Nephron (organoid): ENCODE data around the gene GPR32.
"Not testable (repeated sequence)": the region's sequence is repeated elsewhere in the genome, so short reads cannot be mapped to it uniquely, and the experiment has no call there.

Experiments used
- H3K27ac Mint-ChIP-seq, 3 experiments: 2 replicates each; pipeline ENCODE4 v1.8.0; 2020; ENCODE audit warnings: mixed read lengths in 3 of 3, mild to moderate bottlenecking in 2 of 3, moderate library complexity in 1 of 3
- H3K27me3 Mint-ChIP-seq: 2 replicates; pipeline ENCODE4 v1.8.0; 2021; ENCODE audit warnings: low read depth, mild to moderate bottlenecking, moderate library complexity, mixed read lengths
- H3K36me3 Mint-ChIP-seq: 2 replicates; pipeline ENCODE4 v1.8.0; 2020; ENCODE audit warnings: low read depth, mixed read lengths
- H3K4me1 Mint-ChIP-seq: 2 replicates; pipeline ENCODE4 v1.8.0; 2020; ENCODE audit warnings: mixed read lengths
- H3K4me3 Mint-ChIP-seq, 3 experiments: 2 replicates each; pipeline ENCODE4 v1.8.0; 2020; ENCODE audit warnings: mild to moderate bottlenecking in 3 of 3, mixed read lengths in 3 of 3, moderate library complexity in 2 of 3
- H3K9me3 Mint-ChIP-seq: 2 replicates; pipeline ENCODE4 v1.8.0; 2020; ENCODE audit warnings: mixed read lengths
- TF ChIP-seq, protein P1 (sequence below), 3 experiments: fragments of 200-600 bp; sonication (generic); IDR thresholded peaks; one replicate each; pipeline ENCODE4 v1.5.0; 2021; ENCODE audit warnings: antibody characterized with exemption in 3 of 3; ENCODE audit not compliant: unreplicated experiment in 3 of 3

Gene GPR32

GRCh38 chr19:50777830-50778303 lies 7.6 kb downstream of the GPR32 start:
- H3K27ac Mint-ChIP-seq, result no peak overlapping the region
- H3K4me1 Mint-ChIP-seq, result no peaks in the 10 kb centered on the region
- H3K9me3 Mint-ChIP-seq, result peaks cover 12% of the 10 kb centered on the region
- H3K4me3 Mint-ChIP-seq, result peak overlapping the region in 1 of 3 experiments; percentile 44
- H3K27me3 Mint-ChIP-seq, result peaks cover 88% of the 10 kb centered on the region
- H3K36me3 Mint-ChIP-seq, result no peaks in the 10 kb centered on the region
- TF ChIP-seq, protein P1, sequence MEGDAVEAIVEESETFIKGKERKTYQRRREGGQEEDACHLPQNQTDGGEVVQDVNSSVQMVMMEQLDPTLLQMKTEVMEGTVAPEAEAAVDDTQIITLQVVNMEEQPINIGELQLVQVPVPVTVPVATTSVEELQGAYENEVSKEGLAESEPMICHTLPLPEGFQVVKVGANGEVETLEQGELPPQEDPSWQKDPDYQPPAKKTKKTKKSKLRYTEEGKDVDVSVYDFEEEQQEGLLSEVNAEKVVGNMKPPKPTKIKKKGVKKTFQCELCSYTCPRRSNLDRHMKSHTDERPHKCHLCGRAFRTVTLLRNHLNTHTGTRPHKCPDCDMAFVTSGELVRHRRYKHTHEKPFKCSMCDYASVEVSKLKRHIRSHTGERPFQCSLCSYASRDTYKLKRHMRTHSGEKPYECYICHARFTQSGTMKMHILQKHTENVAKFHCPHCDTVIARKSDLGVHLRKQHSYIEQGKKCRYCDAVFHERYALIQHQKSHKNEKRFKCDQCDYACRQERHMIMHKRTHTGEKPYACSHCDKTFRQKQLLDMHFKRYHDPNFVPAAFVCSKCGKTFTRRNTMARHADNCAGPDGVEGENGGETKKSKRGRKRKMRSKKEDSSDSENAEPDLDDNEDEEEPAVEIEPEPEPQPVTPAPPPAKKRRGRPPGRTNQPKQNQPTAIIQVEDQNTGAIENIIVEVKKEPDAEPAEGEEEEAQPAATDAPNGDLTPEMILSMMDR (IDR thresholded peaks at IDR 0.05; ENCODE audit: unreplicated experiment in 3 of 3), result no peak

GRCh38 chr19:50778906-50779430 lies 8.7 kb downstream of the GPR32 start:
- Mint-ChIP-seq H3K4me1 (peaks cover 4% of the 10 kb centered on the region), H3K9me3 (peaks cover 12% of the 10 kb centered on the region), H3K27ac (no peak overlapping the region), H3K4me3 (no peak overlapping the region), H3K36me3 (no peaks in the 10 kb centered on the region), H3K27me3 (peaks cover 91% of the 10 kb centered on the region)
- TF ChIP-seq, protein P1 (IDR thresholded peaks at IDR 0.05; ENCODE audit: unreplicated experiment in 3 of 3), result no peak

- peaks cover 4% of the 10 kb centered on the region for H3K4me1 Mint-ChIP-seq
- H3K36me3 Mint-ChIP-seq, result no peaks in the 10 kb centered on the region
- H3K4me3 Mint-ChIP-seq, result no peak overlapping the region
- peaks cover 88% of the 10 kb centered on the region for H3K27me3 Mint-ChIP-seq
- peaks cover 12% of the 10 kb centered on the region for H3K9me3 Mint-ChIP-seq
- TF ChIP-seq, protein P1 (IDR thresholded peaks at IDR 0.05; ENCODE audit: unreplicated experiment in 3 of 3), result no peak
- no peak overlapping the region for H3K27ac Mint-ChIP-seq
Measured at GRCh38 chr19:50779504-50780457, 9.5 kb downstream of the GPR32 start.

DNA sequence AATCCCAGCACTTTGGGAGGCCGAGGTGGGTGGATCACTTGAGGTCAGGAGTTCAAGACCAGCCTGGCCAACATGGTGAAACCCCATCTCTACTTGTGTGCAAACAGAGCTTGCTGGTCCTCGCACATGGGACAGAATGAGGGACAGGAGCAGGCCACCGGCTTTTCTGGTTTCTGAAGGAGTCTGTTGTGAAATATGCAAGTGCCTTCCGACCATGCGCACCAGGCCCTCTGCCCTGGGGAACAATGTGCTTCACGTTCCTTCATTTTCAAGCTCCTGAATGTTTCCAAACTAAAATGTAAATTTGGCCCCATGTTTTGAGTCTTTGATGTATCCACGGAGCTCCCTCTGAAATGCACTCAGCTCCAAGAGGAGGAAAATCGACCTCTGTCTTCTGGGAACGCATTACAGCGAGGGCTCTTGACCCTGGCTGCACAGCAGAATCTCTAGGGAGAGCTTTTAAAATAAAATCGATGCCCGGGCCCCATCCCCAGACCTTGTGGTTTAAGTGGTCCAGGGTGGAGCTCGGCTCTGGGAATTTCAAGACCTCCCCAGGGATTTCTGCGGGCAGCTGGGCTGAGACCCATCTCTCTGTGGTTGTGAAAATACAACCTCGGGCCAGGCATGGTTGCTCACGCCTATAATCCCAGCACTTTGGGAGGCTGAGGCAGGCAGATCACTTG lies 10.6 kb downstream of the GPR32 start:
- TF ChIP-seq, protein P1 (IDR thresholded peaks at IDR 0.05; ENCODE audit: unreplicated experiment in 3 of 3), result no peak
- H3K9me3 Mint-ChIP-seq, result peaks cover 10% of the 10 kb centered on the region
- no peaks in the 10 kb centered on the region for H3K36me3 Mint-ChIP-seq
- H3K4me3 Mint-ChIP-seq, result no peak overlapping the region
- H3K27me3 Mint-ChIP-seq, result peaks cover 80% of the 10 kb centered on the region
- H3K4me1 Mint-ChIP-seq, result peaks cover 4% of the 10 kb centered on the region
- H3K27ac Mint-ChIP-seq, result no peak overlapping the region

- H3K27ac Mint-ChIP-seq, H3K36me3 Mint-ChIP-seq, H3K9me3 Mint-ChIP-seq, H3K4me1 Mint-ChIP-seq, H3K4me3 Mint-ChIP-seq: not testable (repeated sequence)
- peaks cover 54% of the 10 kb centered on the region for H3K27me3 Mint-ChIP-seq
Measured at GRCh38 chr19:50783848-50784152, 13.5 kb downstream of the GPR32 start.

DNA sequence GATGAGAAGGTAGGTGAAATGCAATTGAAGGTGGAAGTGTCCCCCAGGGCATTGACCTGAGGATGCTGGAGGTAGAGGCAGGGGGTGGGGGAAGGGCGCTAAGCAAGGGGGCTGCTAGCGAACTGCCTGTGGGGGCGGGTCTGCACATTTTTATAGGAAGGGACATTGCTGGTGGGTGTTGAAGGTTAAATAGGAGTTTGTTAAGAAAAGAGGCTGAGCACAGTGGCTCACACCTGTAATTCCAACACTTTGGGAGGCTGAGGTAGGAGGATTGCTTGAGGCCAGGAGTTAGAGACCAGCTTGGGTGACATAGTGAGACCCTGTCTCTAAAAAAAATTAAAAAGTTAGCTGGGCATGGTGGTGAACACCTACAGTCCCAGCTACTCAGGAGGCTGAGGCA lies 14.4 kb downstream of the GPR32 start:
- H3K27me3 Mint-ChIP-seq, result peaks cover 46% of the 10 kb centered on the region
- H3K4me1 Mint-ChIP-seq, result peaks cover 4% of the 10 kb centered on the region
- H3K27ac Mint-ChIP-seq, result no peak overlapping the region
- TF ChIP-seq, protein P1 (IDR thresholded peaks at IDR 0.05; ENCODE audit: unreplicated experiment in 3 of 3), result no peak
- no peaks in the 10 kb centered on the region for H3K36me3 Mint-ChIP-seq
- no peaks in the 10 kb centered on the region for H3K9me3 Mint-ChIP-seq
- H3K4me3 Mint-ChIP-seq, result no peak overlapping the region
